ENCODE measurements around the gene ARF6.

- TF ChIP-seq ZNF274 (IDR thresholded peaks at IDR 0.05; ENCODE audit: low read depth, low read length) (no peak), YY1 (IDR thresholded peaks at IDR 0.05; ENCODE audit: insufficient read depth, insufficient read length) (no peak), SUZ12 (IDR thresholded peaks at IDR 0.05; ENCODE audit: extremely low read depth, insufficient read depth, insufficient read length) (no peak)
Observed at GRCh38 chr14:49892636-49893308, at the start of gene ARF6.

Measured in NT2/D1 (cell line).